CD14-positive monocyte (primary cell): ENCODE data around the gene PLXNB3. TPM values are rescaled to one million over a fixed set of nuclear protein-coding genes. Genes with fewer than 3 reads are reported as not detected.

Source experiments
- DNase-seq, 3 donors: peaks; one replicate each; pipeline ENCODE4 v3.0.0-alpha.2; 2011 to 2022
- H2AFZ ChIP-seq: 2 replicates; pipeline ENCODE4 v1.6.0; 2012; ENCODE audit warnings: mild to moderate bottlenecking, low read depth, low read length, inconsistent platforms; ENCODE audit not compliant: insufficient read depth, poor library complexity, severe bottlenecking
- H3K27ac ChIP-seq, 2 donors: 1 replicate in 1 of 2; 2 replicates in 1 of 2; pipeline ENCODE4 v1.5.1; 2012 to 2013; ENCODE audit warnings: low read length in 2 of 2, control low read depth in 1 of 2, inconsistent platforms in 1 of 2, low read depth in 1 of 2, mild to moderate bottlenecking in 1 of 2
- H3K27me3 ChIP-seq, 2 donors: one replicate each; pipeline versions ENCODE4 v1.6.0 to v1.6.1; 2011 to 2013; ENCODE audit warnings: low read length in 2 of 2; ENCODE audit not compliant: control insufficient read depth in 2 of 2, insufficient read depth in 2 of 2
- H3K36me3 ChIP-seq, 2 donors: replicated peaks in 1 of 2; 1 replicate in 1 of 2; 2 replicates in 1 of 2; pipeline versions ENCODE4 v1.5.1 to v1.6.1; 2012 to 2013; ENCODE audit warnings: low read length in 2 of 2, control low read depth in 1 of 2, inconsistent platforms in 1 of 2, mild to moderate bottlenecking in 1 of 2; ENCODE audit not compliant: insufficient read depth in 2 of 2, control insufficient read depth in 1 of 2
- H3K4me1 ChIP-seq, 2 donors: 1 replicate in 1 of 2; 2 replicates in 1 of 2; pipeline versions ENCODE4 v1.5.1 to v1.6.1; 2012 to 2013; ENCODE audit warnings: low read length in 2 of 2, control low read depth in 1 of 2, inconsistent platforms in 1 of 2, mild to moderate bottlenecking in 1 of 2, moderate library complexity in 1 of 2; ENCODE audit not compliant: insufficient read depth in 2 of 2, control insufficient read depth in 1 of 2
- H3K4me2 ChIP-seq: replicated peaks from 2 replicates; pipeline ENCODE3; 2012; ENCODE audit warnings: low read length, moderate library complexity, mild to moderate bottlenecking; ENCODE audit not compliant: poor library complexity, severe bottlenecking; ENCODE audit errors: extremely low read depth
- H3K4me3 ChIP-seq, 3 experiments: fragments of 200-600 bp in 1 of 3; sonication (generic) in 1 of 3; replicated peaks in 1 of 3; 1 replicate in 2 of 3; 2 replicates in 1 of 3; pipeline ENCODE4 v1.5.1; 2011 to 2013; ENCODE audit warnings: low read length in 3 of 3, mild to moderate bottlenecking in 3 of 3, control low read depth in 2 of 3, low read depth in 2 of 3, inconsistent platforms in 1 of 3, moderate library complexity in 1 of 3
- H3K79me2 ChIP-seq: 2 replicates; pipeline ENCODE4 v1.6.0; 2012; ENCODE audit warnings: mild to moderate bottlenecking, control low read depth, inconsistent platforms, low read length, moderate library complexity; ENCODE audit not compliant: insufficient read depth
- H3K9ac ChIP-seq: 2 replicates; pipeline ENCODE4 v1.6.0; 2017; ENCODE audit warnings: low read length, mild to moderate bottlenecking; ENCODE audit not compliant: insufficient read depth, poor library complexity, severe bottlenecking
- H3K9me3 ChIP-seq, 2 donors: replicated peaks in 1 of 2; 1 replicate in 1 of 2; 2 replicates in 1 of 2; pipeline versions ENCODE4 v1.5.1 to v1.6.1; 2012 to 2013; ENCODE audit warnings: low read length in 2 of 2, control low read depth in 1 of 2; ENCODE audit not compliant: control insufficient read depth in 1 of 2, insufficient read depth in 1 of 2
- H4K20me1 ChIP-seq: 2 replicates; pipeline ENCODE4 v1.6.0; 2012; ENCODE audit warnings: mild to moderate bottlenecking, low read length, control low read depth, moderate library complexity; ENCODE audit not compliant: insufficient read depth
- H3K27ac Mint-ChIP-seq, 7 donors: one replicate each; pipeline ENCODE4 v1.8.0; 2020; ENCODE audit warnings: mild to moderate bottlenecking in 7 of 7, mixed read lengths in 7 of 7, moderate library complexity in 6 of 7, inconsistent platforms in 2 of 7
- H3K27me3 Mint-ChIP-seq, 3 donors: one replicate each; pipeline ENCODE4 v1.8.0; 2021 to 2022; ENCODE audit warnings: low read depth in 3 of 3, mild to moderate bottlenecking in 3 of 3, mixed read lengths in 3 of 3, moderate library complexity in 3 of 3, inconsistent platforms in 1 of 3
- H3K36me3 Mint-ChIP-seq, 2 donors: one replicate each; pipeline ENCODE4 v1.8.0; 2020; ENCODE audit warnings: mixed read lengths in 2 of 2, inconsistent platforms in 1 of 2, mild to moderate bottlenecking in 1 of 2
- H3K4me1 Mint-ChIP-seq: one replicate; pipeline ENCODE4 v1.8.0; 2020; ENCODE audit warnings: mild to moderate bottlenecking, mixed read lengths
- H3K4me3 Mint-ChIP-seq, 2 donors: one replicate each; pipeline ENCODE4 v1.8.0; 2020; ENCODE audit warnings: mild to moderate bottlenecking in 2 of 2, mixed read lengths in 2 of 2, moderate library complexity in 1 of 2
- H3K9me3 Mint-ChIP-seq, 7 donors: one replicate each; pipeline ENCODE4 v1.8.0; 2020 to 2022; ENCODE audit warnings: mixed read lengths in 7 of 7, mild to moderate bottlenecking in 6 of 7, moderate library complexity in 6 of 7, inconsistent platforms in 2 of 7
- CTCF ChIP-seq: fragments of 200-600 bp; IDR thresholded peaks from one replicate; pipeline ENCODE4 v1.8.0; 2022; ENCODE audit warnings: antibody characterized with exemption, mild to moderate bottlenecking
- WGBS: methylation state at CpG from one replicate; pipeline ENCODE4 v1.1.5; 2013; ENCODE audit warnings: missing lambda C conversion rate; ENCODE audit not compliant: insufficient coverage; 5-methylcytosine and 5-hydroxymethylcytosine counted together
- intact Hi-C, 2 donors: fragments of 100-400 bp; cut with micrococcal nuclease; formaldehyde crosslinking; loops; one replicate each; pipeline versions ENCODE4 v1.15.0 to v1.15.1; 2023
- polyA plus RNA-seq, 3 donors: library from polyadenylated mRNA; depleted of rRNA in 1 of 3; unstranded in 2 of 3; stranded (reverse) in 1 of 3; fragments of 300-500 nt in 2 of 3; fragments of >200 nt in 1 of 3; fragmentation: Illumina TruSeq in 2 of 3; gene quantifications; 1 replicate in 2 of 3; 2 replicates in 1 of 3; pipeline ENCODE4 v1.2.3, GENCODE V29; 2012 to 2021

The PLXNB3 gene
- polyA plus RNA-seq, 3 donors, result not detected

GRCh38 chrX:153765138-153766079 lies 1.4 kb downstream of the PLXNB3 start:
- Mint-ChIP-seq H3K4me3 (no peak overlapping the region), H3K36me3 (no peaks in the 10 kb centered on the region), H3K27me3 (peaks cover 1 to 23% (median 16%) of the 10 kb centered on the region in 3 donors), H3K4me1 (peaks cover 14% of the 10 kb centered on the region), H3K27ac (no peak overlapping the region), H3K9me3 (peaks cover 0 to 3% (median 0%) of the 10 kb centered on the region in 7 donors)
- H3K4me1 ChIP-seq, result peaks cover 0 to 5% of the 10 kb centered on the region in 2 donors
- H3K27ac ChIP-seq, result no peak overlapping the region
- H3K9me3 ChIP-seq, result no peaks in the 10 kb centered on the region
- DNase-seq, result no peak
- H3K79me2 ChIP-seq, result no peaks in the 10 kb centered on the region
- 69% methylated on average over 16 of the region's 27 CpGs for WGBS
- H3K9ac ChIP-seq, result no peak overlapping the region
- H2AFZ ChIP-seq, result peak overlapping the region; percentile 13
- intact Hi-C loops, result loop anchor here in 1 of 2 donors (10.0 kb wide), 2 partner anchors 159 to 189 kb away; partner anchors contain the start of gene ARHGAP4
- H3K4me2 ChIP-seq, result no peak overlapping the region
- no peaks in the 10 kb centered on the region for H4K20me1 ChIP-seq
- H3K27me3 ChIP-seq, result no peaks in the 10 kb centered on the region
- no peaks in the 10 kb centered on the region for H3K36me3 ChIP-seq
- H3K4me3 ChIP-seq, result no peak overlapping the region
- no peak for TF ChIP-seq CTCF

- no peak overlapping the region for H3K27ac ChIP-seq
- H4K20me1 ChIP-seq, result no peaks in the 10 kb centered on the region
- intact Hi-C loops, result loop anchor here in 1 of 2 donors (10.0 kb wide), 2 partner anchors 159 to 189 kb away; partner anchors contain the start of gene ARHGAP4
- H3K79me2 ChIP-seq, result no peaks in the 10 kb centered on the region
- H3K36me3 Mint-ChIP-seq, result no peaks in the 10 kb centered on the region
- no peak overlapping the region for H3K9ac ChIP-seq
- H3K36me3 ChIP-seq, result no peaks in the 10 kb centered on the region
- H3K9me3 Mint-ChIP-seq, result peaks cover 0 to 3% (median 0%) of the 10 kb centered on the region in 7 donors
- peak; percentile 5 to 43 (median 32) for DNase-seq
- 24% methylated on average over 5 of the region's 21 CpGs for WGBS
- H3K27me3 ChIP-seq, result no peaks in the 10 kb centered on the region
- H3K4me1 Mint-ChIP-seq, result peaks cover 14% of the 10 kb centered on the region
- H3K4me3 Mint-ChIP-seq, result peak overlapping the region in 1 of 2 donors; percentile 42
- no peak overlapping the region for H3K27ac Mint-ChIP-seq
- H3K4me1 ChIP-seq, result peaks cover 0 to 5% of the 10 kb centered on the region in 2 donors
- H3K9me3 ChIP-seq, result no peaks in the 10 kb centered on the region
- H2AFZ ChIP-seq, result peak overlapping the region; percentile 13
- H3K4me3 ChIP-seq, result no peak overlapping the region
- no peak overlapping the region for H3K4me2 ChIP-seq
- H3K27me3 Mint-ChIP-seq, result peaks cover 1 to 22% (median 16%) of the 10 kb centered on the region in 3 donors
- TF ChIP-seq CTCF, result no peak
Observed at GRCh38 chrX:153766098-153766817, 2.2 kb downstream of the PLXNB3 start.
